OCI-LY3 (cell line): ENCODE measurements around the gene NUMA1.

Experiments
- CTCF ChIP-seq: fragments of 200-600, 300-600 bp; sonication (generic); IDR thresholded peaks from 2 replicates; pipeline ENCODE4 v1.5.1; 2014; ENCODE audit warnings: antibody characterized with exemption, low read length, low read depth
- EZH2phosphoT487 ChIP-seq: fragments of 200-600 bp; shearing (Covaris generic); IDR thresholded peaks from 2 replicates; pipeline ENCODE4 v1.6.1; 2018; ENCODE audit warnings: antibody characterized with exemption, mixed run types, low read depth

GRCh38 chr11:72091292-72091691 is 10.9 kb upstream of the NUMA1 start:
- peak; percentile 96 for TF ChIP-seq CTCF
- TF ChIP-seq EZH2phosphoT487, result no peak
